Measurements from ENCODE around the gene EEF2. TPM values are rescaled to one million over a fixed set of nuclear protein-coding genes. Genes with fewer than 3 reads are reported as not detected.
"Not testable (repeated sequence)": the region's sequence is repeated elsewhere in the genome, so short reads cannot be mapped to it uniquely, and the experiment has no call there.

The EEF2 gene
- total and polyA plus RNA-seq, 11 donors: 846 to 2,686 (median 2,118) TPM

DNA sequence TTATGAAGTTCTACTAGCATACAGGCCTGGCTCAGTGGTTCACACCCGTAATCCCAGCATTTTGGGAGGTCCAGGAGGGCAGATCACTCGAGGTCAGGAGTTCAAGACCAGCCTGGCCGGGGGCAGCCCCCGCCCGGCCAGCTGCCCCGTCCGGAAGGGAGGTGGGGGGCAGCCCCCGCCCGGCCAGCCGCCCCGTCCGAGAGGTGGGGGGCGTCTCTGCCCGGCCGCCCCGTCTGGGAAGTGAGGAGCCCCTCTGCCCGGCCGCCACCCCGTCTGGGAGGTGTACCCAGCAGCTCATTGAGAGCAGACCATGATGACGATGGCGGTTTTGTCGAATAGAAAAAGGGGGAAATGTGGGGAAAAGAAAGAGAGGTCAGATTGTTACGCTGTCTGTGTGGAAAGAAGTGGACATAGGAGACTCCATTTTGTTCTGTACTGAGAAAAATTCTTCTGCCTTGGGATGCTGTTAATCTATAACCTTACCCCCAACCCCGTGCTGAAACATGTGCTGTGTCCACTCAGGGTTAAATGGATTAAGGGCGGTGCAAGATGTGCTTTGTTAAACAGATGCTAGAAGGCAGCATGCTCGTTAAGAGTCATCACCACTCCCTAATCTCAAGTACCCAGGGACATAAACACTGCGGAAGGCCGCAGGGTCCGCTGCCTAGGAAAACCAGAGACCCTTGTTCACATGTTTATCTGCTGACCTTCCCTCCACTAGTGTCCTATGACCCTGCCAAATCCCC is 13.6 kb upstream of the EEF2 start:
- not testable (repeated sequence) for H3K4me1 ChIP-seq, DNase-seq, H3K27ac ChIP-seq, H3K36me3 ChIP-seq, H3K9me3 ChIP-seq, ATAC-seq, H3K27me3 ChIP-seq, H3K4me3 ChIP-seq
- WGBS, 4 donors: 80 to 86% (median 85%) methylated on average over 21 to 29 of the region's 29 CpGs
- intact Hi-C loops (cut with DNase I): loop anchor here in 1 of 10 donors (10.0 kb wide), 1 partner anchor 136 kb away; no protein-coding TSS in a partner anchor

GRCh38 chr19:3995607-3996006 is 10.3 kb upstream of the EEF2 start:
- H3K4me3 ChIP-seq: no peak overlapping the region
- H3K27me3 ChIP-seq: no peaks in the 10 kb centered on the region
- no peak for TF ChIP-seq POLR2A (IDR thresholded peaks at IDR 0.05)
- TF ChIP-seq CTCF (IDR thresholded peaks at IDR 0.05): no peak
- H3K36me3 ChIP-seq: no peaks in the 10 kb centered on the region
- ATAC-seq (no peak), DNase-seq (no peak)
- no peaks in the 10 kb centered on the region for H3K9me3 ChIP-seq
- H3K27ac ChIP-seq: no peak overlapping the region
- WGBS, 4 donors: 81 to 86% (median 84%) methylated on average over 6 of the region's 6 CpGs
- intact Hi-C loops (cut with DNase I): loop anchor here in 1 of 10 donors (10.0 kb wide), 1 partner anchor 139 kb away; no protein-coding TSS in a partner anchor
- H3K4me1 ChIP-seq: no peaks in the 10 kb centered on the region

DNA sequence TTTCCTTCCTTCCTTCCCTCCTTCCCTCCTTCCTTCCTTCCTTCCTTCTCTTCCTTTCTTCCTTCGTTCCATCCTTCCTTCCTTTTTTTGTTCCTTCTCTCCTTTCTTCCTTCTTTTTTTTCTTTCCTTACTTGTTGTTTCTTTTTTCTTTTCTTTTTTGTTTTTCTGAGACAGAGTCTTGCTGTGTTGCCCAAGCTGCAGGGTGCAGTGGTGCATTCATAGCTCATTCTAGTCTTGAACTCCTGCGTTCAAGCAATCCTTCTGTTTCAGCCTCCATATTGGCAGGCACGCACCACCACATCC is 5.5 kb upstream of the EEF2 start:
- DNase-seq (no peak), ATAC-seq (no peak)
- no peak overlapping the region for H3K4me3 ChIP-seq
- no peaks in the 10 kb centered on the region for H3K9me3 ChIP-seq
- H3K4me1 ChIP-seq: peaks cover 8 to 25% (median 21%) of the 10 kb centered on the region in 12 donors
- no peaks in the 10 kb centered on the region for H3K27me3 ChIP-seq
- TF ChIP-seq CTCF (IDR thresholded peaks at IDR 0.05): no peak
- TF ChIP-seq POLR2A (IDR thresholded peaks at IDR 0.05): no peak
- 66 to 79% (median 75%) methylated on average over 3 of the region's 3 CpGs for WGBS, 4 donors
- no peak overlapping the region for H3K27ac ChIP-seq
- intact Hi-C loops (cut with DNase I): loop anchor here in 2 of 10 donors (2.0 to 10.0 kb wide), 2 partner anchors 144 to 192 kb away; partner anchors contain the start of genes ANKRD24 (in 1 of the 2) and SIRT6 (in 1 of the 2)
- H3K36me3 ChIP-seq: no peaks in the 10 kb centered on the region

DNA sequence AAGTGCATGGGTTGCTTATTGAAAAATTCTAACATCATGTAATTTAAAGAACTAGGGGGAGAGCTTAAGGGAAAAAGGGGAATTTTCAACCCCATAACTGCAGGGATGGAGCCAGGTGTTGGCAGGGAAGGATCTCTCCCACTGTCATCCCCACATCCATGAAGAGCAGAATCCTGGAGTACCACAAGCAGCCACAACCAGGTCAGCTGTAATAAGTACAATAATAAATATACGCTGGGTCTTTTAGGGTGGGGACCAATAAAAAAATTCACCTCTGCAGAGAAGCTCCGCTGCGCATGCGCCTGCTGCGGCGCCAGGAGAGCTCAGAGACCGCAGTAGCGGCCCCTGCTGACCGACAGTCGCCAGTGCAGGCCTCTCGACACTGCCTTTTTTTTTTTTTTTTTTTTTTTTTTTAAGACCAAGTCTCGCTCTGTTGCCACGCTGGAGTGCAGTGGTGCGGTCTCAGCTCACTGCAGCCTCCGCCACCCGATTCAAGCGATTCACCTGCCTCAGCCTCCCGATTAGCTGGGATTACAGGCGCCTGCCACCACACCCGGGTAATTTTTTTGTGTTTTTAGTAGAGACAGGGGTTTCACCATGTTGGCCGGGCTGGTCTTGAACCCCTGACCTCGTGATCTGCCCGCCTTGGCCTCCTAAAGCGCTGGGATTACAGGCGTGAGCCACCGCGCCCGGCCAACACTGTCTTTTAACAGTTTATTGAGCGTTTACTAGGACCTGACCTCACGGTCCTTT is 2.5 kb upstream of the EEF2 start:
- Histone ChIP-seq H3K9me3 (no peaks in the 10 kb centered on the region), H3K27ac (peak overlapping the region in 5 of 12 donors; percentile 17 to 93 (median 86)), H3K4me1 (peaks cover 10 to 46% (median 38%) of the 10 kb centered on the region in 12 donors), H3K27me3 (no peaks in the 10 kb centered on the region), H3K4me3 (peak overlapping the region in 6 of 12 donors; percentile 16 to 100 (median 82)), H3K36me3 (peaks cover 0 to 19% (median 14%) of the 10 kb centered on the region in 9 donors)
- WGBS, 4 donors: 10 to 13% (median 10%) methylated on average over 30 of the region's 30 CpGs
- intact Hi-C loops (cut with DNase I): loop anchor here (2.0 to 10.0 kb wide), 14 partner anchors 80 to 320 kb away; partner anchors contain the start of genes APBA3 (in 5 of the 10), MRPL54 (in 5 of the 10), ANKRD24 (in 3 of the 10) and SIRT6 (in 3 of the 10)
- DNase-seq (peak; percentile 83 to 94 (median 89)), ATAC-seq (peak in 3 of 4 donors; percentile 6 to 24 (median 11))
- TF ChIP-seq POLR2A (IDR thresholded peaks at IDR 0.05) (no peak), CTCF (IDR thresholded peaks at IDR 0.05) (peak; percentile 86 to 97 (median 90))
